HG02588 (cell line): ENCODE results near the gene PXDC1.
"Not testable (repeated sequence)": the region's sequence is repeated elsewhere in the genome, so short reads cannot be mapped to it uniquely, and the experiment has no call there.

Experiments used
- ATAC-seq: cut with Tn5 transposase; IDR thresholded peaks from one replicate; pipeline ENCODE4 v1.9.1; 2021; ENCODE audit warnings: mild to moderate bottlenecking, moderate library complexity; ENCODE audit not compliant: unreplicated experiment

PXDC1 gene

GRCh38 chr6:3782876-3783832, 31.6 kb upstream of the PXDC1 start:
- no peak for ATAC-seq

DNA sequence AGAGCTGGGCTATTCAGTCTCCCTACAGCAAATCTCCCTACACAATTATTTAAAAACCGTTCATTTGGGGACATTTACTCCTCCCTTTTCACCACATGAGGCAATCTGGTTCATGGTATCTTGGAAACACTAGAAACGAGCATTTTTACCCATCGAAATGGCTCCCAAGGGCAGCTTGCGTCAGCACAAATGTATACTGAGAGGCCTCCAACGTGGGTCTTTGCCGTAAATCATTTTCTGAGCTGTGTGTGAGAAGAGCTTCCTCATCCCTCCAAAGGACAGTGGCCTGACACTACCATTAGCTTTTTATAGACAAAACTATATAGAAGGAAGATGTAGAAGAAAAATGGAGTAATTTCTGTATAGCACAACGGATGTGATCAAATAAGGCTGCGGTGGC, 30.0 kb upstream of the PXDC1 start:
- ATAC-seq = no peak

DNA sequence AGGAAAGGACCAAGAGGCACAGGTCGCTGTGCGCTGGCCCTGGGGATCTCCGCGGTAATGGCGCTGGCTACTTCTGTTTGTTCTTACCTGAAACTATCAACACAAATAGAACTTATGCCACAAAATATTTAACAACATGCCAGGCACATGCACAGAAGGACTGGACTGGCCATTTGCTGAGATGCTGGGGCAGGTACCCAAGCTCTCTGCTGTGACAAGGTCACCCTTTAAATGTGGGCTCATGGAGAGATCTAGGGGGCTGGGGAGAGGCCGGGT, 28.0 kb upstream of the PXDC1 start:
- ATAC-seq = no peak

DNA sequence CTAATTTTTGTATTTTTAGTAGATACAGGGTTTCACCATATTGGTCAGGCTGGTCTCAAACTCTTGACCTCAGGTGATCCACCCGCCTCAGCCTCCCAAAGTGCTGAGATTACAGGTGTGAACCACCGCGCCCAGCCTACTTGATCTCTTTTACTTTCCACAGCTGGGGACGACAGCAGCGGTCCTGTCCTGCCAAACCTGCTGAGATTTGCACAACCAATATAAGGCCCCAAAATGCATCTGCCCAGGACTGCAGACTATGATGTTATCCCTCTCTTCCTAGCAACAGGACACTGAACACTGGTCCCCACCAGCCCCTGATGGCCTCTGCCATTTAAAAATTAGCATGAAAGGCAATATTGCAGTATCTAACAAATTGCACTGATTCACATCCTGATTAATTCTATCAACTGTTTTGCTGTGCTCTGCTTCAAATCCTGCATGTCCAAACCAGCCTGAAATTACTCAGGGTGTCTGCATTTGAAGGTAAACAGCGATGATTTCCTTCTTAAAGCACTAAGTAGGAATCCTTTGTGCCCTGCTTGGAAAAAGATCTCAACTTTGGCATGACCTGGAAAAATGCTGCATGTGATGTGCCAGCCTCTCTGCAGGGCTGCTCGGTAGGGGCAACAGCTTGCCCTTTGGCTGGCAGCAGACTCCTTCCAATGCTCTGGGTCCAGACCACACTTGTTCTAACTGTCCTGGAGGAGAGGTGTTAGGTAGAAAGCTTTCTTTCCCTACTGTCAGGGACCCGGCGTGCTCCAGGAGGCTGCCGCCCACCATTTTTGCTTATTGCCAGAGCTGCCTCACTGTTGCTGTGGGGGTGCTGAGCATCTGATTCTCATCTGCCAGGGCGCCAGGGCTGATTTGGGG, 27.4 kb upstream of the PXDC1 start:
- ATAC-seq = no peak

DNA sequence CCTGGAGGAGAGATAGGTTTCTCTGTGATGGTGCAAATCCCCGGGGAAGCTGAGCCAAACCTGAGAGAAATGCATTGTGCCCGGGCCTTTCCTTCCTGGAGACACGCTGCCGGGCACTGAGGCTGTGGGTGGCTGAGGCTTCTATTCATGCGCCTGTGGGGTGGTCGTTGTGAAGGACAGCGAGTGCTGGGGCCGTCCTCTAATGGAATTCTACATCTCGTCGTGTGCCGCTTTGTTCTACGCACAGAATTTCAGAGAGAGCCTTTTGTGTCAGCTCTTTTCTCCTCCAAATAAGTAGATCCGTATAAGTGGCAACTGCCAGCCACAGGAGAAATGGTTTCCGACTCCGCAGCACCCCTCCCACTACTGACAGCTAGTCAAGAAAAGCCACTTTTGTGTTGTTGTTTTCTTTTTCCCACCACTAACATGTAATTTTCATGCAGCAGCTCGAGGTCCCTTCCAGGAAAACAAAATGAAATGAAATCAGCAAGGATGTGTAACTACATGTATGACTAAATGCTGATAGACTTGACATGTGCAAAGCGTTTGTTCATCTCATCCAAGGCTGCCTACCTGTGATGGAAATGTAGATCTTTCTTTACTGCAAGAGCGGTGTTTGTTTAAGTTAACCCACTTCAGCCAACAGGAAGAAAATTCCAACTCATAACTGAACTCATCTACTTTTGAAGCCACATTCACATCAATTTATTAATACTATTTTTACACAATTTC, 26.4 kb upstream of the PXDC1 start:
- no peak for ATAC-seq

DNA sequence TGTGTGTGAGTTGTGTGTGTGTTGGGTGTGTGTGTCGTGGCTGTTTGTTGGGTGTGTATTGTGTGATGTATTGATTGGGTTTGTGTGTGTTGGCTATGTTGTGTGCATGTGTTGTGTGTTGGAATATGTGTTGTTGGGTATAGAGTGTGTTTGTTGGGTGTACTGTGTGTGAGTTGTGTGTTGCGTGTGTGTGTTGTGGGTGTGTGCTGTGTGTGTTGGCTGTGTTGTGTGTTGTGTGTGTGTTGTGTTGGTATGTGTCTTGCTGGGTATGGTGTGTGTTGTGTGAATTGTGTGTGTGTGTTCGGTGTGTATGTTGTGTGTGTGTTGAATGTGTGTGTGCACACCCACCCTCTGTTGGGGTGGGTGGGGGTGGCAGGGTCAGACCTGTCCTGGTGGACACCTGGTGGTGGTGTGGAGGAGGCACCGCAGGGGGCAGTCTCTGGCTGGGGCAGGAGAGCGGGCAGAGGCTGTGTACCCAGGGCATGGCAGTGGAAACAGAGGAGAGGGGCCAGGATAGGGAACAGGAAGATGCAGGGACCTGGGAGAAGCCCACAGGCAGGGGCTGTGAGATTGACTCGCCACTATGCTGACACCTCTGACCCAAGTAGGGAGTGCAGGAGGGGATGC, 25.5 kb upstream of the PXDC1 start:
- ATAC-seq = no peak

- ATAC-seq = no peak
Observed at GRCh38 chr6:3775847-3776246, 24.3 kb upstream of the PXDC1 start.

GRCh38 chr6:3775386-3775785, 23.9 kb upstream of the PXDC1 start:
- ATAC-seq = no peak

- ATAC-seq = no peak
Observed at GRCh38 chr6:3773678-3774298, 22.3 kb upstream of the PXDC1 start.

DNA sequence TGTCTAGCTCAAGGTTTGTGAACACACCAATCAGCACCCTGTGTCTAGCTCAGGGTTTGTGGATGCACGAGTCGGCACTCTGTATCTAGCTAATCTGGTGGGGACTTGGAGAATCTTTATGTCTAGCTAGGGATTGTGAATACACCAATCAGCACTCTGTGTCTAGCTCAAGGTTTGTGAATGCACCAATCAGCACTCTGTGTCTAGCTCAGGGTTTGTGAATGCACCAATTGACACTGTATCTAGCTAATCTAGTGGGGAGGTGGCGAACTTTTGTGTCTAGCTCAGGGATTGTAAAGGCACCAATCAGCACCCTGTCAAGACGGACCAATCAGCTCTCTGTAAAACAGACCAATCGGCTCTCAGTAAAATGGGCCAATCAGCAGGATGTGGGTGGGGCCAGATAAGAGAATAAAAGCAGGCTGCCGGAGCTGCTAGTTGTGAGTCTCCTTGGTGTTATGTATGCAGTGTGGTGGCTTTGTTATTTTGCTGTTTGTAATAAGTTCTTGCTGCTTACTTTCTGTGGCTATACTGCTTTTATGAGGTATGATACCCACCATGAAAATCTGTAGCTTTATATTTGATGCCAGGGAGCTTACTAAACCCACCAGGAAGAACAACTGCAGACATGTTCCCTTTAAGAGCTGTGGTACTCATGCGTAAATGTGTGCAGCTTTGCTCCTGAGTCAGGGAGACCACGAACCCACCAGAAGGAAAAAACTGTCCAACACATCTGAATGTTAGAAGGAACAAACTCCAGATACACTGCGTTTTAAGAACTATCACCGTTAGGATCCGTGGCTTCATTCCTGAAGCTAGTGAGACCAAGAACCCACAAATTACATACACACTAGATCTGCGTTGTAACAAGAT, 20.9 kb upstream of the PXDC1 start:
- ATAC-seq = not testable (repeated sequence)

- no peak for ATAC-seq
Observed at GRCh38 chr6:3771407-3772011, 20.0 kb upstream of the PXDC1 start.

DNA sequence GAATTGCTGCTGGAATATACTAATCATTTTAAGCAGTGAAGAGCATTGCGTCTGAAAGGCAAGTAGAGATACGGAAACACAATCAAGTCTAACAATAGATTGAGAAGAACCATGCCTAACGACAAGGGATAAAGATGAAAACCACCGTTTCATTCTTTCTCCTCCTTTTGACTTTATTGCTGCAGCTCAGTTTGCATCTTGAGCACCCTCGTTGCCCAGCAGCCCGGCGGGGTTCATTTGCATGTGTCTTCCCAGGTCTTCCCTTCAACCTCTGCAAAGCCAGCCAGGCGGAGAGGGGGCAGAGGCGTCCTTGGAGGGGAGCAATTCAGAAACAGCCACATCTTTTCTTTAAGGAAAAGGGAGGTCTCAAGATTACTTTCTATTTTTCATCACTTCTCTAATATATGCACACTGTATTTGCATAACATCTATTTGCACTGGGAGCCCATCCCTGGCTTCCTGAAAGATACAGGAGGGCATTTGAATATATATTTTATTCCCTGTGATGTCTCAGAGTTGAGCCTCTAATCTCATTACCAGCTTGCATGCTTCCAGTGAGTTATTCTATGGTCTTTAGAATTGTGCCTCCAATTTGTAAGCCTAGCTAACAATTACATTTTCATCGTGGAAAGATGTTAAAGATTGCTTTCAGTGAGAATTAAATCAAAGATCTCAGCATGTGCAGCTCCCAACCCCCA, 18.7 kb upstream of the PXDC1 start:
- ATAC-seq = no peak

DNA sequence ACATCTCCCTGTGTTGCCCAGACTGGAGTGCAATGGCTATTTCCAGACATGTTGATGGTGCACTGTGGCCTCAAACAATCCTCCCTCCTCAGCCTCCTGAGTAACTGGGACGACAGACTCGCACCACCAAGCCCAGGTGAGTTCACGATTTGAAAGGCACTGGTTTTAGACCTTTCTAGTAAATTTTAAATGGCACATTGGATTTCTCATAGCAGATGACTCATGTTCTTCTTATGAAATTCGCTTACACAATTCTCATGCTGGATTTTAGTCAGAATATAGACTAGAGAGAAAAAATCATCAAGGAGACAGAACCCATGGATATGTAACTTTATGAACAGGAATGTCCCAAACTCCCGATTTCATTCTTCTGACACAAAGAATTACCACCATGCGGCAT, 18.1 kb upstream of the PXDC1 start:
- no peak for ATAC-seq

DNA sequence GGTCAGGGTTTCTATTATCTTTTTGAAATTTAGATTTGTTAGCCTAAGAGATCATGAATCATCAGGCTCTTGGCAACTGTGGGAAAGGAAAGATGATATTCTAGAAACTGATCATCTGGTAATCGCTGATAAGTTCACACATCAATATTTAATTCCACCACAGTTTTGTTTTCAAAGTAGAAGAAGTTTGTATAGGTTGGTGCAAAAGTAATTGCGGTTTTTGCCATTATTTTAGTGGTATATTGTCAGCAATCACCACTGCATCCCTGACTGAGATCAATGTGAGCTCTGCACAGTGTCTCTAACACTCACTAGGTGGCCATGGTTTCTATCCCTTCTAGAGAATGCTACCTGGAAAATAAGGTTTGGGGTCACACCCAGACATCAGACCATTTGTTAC, 17.0 kb upstream of the PXDC1 start:
- no peak for ATAC-seq

DNA sequence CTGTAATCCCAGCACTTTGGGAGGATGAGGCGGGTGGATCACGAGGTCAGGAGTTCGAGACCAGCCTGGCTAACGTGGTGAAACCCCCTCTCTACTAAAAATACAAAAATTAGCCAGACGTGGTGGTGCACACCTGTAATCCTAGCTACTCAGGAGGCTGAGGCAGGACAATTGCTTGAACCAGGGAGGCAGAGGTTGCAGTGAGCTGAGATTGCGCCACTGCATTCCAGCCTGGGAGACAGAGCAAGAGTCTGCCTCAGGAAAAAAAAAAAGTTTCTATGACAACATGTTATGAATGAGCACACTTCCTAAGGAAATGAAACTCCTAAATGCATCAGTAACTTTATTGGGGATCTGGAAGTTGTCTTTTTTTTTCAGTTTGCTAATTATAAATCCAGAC, 16.0 kb upstream of the PXDC1 start:
- ATAC-seq = not testable (repeated sequence)

DNA sequence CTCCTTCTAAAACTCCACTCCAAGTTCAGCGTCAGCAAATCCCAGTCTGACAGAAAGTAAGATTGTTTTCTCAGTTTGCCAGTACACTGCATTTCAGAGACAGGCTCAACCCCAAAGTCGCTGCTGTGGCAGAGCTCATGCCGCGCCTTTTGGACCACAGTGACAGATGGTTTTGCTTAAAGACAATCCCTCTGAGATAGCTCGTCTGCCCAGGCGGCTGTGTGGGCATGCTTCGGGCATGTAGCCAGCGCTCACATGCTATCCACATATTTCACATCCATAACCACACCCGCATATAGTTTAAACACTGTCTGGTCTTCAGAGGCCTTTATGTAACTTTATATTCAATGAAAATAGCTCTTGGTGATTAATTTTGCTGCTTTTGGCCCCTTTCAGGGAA, 14.7 kb upstream of the PXDC1 start:
- no peak for ATAC-seq

DNA sequence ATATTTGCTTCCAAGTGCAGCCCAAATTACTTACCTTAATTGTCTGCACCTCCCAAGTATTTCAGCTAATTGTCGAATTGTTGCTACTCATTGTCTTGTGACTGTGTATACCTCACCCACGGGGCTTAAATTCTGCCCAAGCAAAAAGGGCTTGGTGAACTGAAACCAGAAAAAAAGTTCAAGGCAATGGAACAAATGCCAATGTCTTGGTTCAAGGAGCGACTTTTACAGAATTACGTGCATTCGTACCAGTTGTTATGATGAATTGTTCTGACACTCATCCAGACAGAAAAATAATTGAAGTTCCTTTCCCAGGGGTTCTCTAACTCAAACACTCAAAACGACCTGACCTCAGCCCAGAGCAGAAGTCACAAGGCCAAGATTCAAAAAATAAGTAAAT, 13.9 kb upstream of the PXDC1 start:
- no peak for ATAC-seq

DNA sequence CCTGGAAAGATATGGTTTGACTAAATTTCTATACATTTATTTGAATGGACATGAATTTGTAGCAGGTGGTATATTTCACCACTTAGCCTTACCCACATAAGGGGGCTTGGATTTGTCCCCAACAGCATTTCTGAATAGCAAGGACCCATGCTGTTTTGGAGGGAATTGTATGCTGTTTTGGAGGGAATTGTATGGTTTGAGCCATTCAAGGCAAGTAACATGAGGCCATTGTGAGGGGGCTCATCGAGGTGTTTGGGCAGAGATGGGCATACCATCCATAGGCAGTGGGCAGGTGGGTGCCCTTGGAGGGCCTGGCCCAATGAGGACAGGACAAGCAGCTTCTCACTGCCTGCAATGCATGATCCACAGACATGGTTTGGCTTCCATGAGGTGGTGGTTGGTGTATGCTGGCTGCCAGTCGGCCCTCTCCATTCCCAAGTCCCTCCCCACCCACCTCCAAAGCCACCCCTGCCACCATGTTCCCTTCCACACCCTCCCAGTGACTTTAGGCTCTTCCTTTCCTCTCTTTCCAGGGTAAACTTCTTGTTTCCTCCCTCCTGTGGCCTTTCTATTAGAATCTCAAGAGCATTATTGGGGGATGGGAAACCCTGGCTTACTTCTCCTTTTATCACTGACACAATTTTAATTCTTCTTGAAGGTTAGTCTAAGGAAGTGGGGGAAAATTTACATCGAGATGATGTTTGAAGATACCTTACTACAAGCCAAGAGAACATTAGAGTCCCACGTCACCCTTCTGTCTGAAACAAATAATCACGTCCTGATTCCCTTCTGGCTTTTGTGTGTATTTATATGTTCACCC, 13.2 kb upstream of the PXDC1 start:
- ATAC-seq = no peak
